Uterus (tissue), 2 donors: Measurements from ENCODE around the gene CAND2.

ENCODE experiments used
- CTCF ChIP-seq, 4 experiments: fragments of 200-600 bp in 2 of 4; fragments of 450-650 bp in 2 of 4; sonication (generic) in 2 of 4; IDR thresholded peaks; one replicate each; pipeline ENCODE4 v1.5.1; 2016 to 2019; ENCODE audit warnings: antibody characterized with exemption in 4 of 4, mild to moderate bottlenecking in 2 of 4, moderate library complexity in 1 of 4
- POLR2A ChIP-seq, 2 donors: fragments of 450-650 bp; IDR thresholded peaks; one replicate each; pipeline ENCODE4 v1.6.1; 2016; ENCODE audit warnings: antibody characterized with exemption in 2 of 2, mild to moderate bottlenecking in 1 of 2, moderate library complexity in 1 of 2

- TF ChIP-seq CTCF (IDR thresholded peaks at IDR 0.05) (no peak), POLR2A (IDR thresholded peaks at IDR 0.05) (no peak)
Observed at GRCh38 chr3:12861611-12862010, 65.1 kb downstream of the CAND2 start.
